OCI-M2 (cell line): ENCODE results near the gene DZIP3.

Experiments
- DNase-seq: peaks from one replicate; lab custom pipeline; 2025; ENCODE audit not compliant: unreplicated experiment; lab: John Stamatoyannopoulos, UW

The DZIP3 gene

GRCh38 chr3:108589081-108589997 is at the start of gene DZIP3, which contains the start of gene CIP2A:
Gene DZIP3 (plus strand): TSS chr3:108589722. CDS start chr3:108605407, 15,685 bp downstream.
Gene CIP2A (minus strand): TSS chr3:108589438. CDS start chr3:108589375, 63 bp downstream.
- peak; percentile 80 for DNase-seq

DNA sequence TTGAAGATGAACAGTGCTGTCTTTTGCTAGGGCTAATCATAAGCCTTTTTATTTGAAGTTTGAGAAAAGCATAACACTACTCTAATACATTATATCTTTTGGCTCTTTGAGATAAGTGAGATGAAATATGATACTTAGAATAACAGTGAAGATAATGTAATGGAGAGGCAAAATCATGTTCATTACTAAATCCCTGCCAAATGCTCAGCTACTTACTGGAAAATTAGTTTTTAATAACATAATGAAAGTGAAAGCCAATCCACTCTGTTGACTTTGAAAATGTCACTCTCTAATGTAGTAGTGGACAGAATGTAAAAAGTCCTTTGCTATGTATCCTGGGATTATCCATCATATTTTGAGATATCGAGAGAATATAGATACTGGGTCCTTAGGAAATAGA is 43.3 kb upstream of the DZIP3 start:
- DNase-seq: no peak

DNA sequence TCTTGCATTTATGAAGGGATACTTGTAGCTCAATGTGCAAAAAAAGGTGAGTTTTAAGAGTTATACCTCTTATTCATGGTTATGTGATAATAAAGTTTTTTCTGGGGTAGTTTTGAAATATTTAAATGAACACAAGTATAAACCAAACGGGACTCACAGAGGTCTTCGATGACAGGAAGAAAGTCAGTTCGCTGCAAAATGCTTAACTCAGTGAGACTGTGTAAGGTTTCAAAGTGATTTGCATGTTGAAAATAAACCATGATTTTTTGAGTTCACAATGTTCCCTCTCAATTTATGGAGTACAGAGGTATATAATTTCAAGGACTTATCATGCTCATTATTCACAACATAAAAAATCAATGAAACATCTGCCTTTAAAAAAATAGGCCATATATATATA is 42.8 kb upstream of the DZIP3 start:
- no peak for DNase-seq

- no peak for DNase-seq
Measured at GRCh38 chr3:108548304-108548703, 41.2 kb upstream of the DZIP3 start.

- DNase-seq: no peak
Measured at GRCh38 chr3:108548886-108549285, 40.6 kb upstream of the DZIP3 start.

- DNase-seq: no peak
Measured at GRCh38 chr3:108552267-108553159, 37.0 kb upstream of the DZIP3 start.

DNA sequence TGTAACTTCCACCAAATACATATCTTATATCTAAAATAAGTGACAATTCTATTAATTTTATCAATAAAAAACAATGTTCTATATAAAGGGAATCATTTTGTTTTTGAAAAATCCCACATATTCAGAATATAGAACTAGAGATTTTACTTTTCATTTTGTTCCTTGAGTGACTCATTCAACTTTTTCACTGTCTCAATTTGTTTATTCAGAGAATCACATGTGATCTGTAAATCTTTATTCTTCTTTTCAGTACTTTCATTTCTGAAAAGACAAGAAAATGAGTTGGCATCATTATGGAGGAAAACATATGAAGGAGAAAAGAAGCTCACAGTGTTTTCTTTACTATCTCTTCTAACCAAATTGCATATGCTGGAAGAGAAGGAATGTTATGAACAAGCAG is 35.3 kb upstream of the DZIP3 start:
- DNase-seq: no peak

GRCh38 chr3:108554913-108555571 is 34.5 kb upstream of the DZIP3 start:
- no peak for DNase-seq

DNA sequence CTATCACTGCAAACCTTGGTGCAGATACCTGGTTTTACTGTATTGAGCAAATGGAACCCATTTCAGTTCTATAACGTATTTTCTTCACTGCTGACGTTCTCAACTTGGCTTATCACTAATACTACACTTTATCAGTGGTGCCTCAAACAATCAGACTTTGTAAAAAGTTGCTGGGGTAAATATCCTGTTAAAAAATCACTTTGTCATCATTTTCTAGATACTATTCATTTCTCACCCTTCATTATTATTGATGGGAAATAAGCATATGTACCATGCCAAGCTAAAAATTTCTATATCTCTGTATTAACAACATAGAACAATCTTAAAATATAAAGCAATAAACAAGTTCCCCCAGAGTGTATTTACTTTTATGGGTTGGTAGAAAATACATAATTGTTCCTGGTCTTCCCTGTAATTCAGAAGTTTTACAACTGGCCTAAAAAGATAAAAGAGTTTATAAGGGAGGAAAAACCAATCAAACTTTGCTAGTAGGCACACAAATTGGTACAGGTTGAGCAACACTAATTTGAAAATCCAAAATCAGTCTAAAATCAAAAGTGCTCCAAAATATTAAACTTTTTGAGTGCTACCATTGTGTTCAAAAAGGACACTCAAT is 33.4 kb upstream of the DZIP3 start:
- DNase-seq: no peak

- DNase-seq: no peak
Measured at GRCh38 chr3:108562565-108562964, 27.0 kb upstream of the DZIP3 start.

GRCh38 chr3:108564564-108564963 is 25.0 kb upstream of the DZIP3 start:
- no peak for DNase-seq

- DNase-seq: no peak
Measured at GRCh38 chr3:108565506-108565905, 24.0 kb upstream of the DZIP3 start.

DNA sequence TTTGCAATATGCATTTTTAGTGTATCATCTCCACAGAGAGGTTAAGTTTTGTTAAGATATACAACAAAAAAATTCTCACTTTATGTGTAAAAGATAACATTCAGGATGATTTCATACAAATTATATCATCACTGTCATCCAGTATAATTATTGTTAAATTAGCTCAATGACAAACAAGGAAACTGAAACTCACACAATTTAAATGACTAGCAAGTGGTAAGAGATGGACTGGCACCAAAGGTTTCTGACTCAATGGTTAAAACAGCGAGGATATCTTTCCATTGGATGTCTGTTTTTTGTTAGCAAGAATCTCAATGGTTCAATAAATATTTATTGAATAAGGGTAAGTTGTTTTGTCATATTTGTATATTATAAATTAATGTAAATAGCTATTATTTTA is 22.9 kb upstream of the DZIP3 start:
- DNase-seq: no peak

- no peak for DNase-seq
Measured at GRCh38 chr3:108569336-108569735, 20.2 kb upstream of the DZIP3 start.

- no peak for DNase-seq
Measured at GRCh38 chr3:108578064-108578463, 11.5 kb upstream of the DZIP3 start.

DNA sequence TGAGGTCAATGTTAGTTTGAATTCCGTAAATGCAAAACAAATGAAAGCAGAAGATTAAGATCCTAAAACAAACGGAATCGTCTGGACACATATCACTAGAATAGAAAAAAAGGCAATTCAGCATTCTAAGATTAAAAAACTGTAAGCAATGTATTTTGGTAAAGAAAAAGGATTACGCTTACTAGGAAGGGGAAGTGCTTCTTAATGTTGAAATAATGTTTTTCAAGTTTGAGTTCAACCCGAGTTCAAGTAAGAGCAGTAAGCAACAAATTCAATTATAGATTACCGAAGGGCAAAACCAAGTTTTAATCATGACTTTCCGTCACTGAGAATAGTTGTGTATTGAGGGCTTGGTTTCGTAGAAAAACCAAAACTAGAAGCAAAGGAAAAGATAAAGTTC is 921 bp upstream of the DZIP3 start:
- DNase-seq: no peak

- no peak for DNase-seq
Measured at GRCh38 chr3:108589998-108590323, 439 bp downstream of the DZIP3 start.

DNA sequence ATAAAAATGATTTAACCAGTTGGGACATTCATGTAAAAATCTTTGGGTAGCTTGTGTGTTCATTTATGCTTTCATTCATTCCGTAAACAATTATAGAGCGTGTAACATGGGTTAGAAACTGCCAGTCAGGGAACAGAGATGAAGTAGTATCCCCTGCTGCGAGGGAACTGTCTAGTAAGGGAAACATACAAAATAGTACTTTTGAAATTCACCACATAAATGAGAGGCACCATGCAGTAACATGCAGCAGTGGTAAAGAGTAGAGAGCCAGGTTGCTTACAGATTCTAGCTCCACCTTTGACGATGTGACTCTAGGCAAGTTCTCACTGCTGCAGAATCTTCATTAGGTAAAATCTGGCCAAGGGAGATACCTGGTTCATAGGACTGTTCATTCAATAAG is 938 bp downstream of the DZIP3 start:
- DNase-seq: no peak

DNA sequence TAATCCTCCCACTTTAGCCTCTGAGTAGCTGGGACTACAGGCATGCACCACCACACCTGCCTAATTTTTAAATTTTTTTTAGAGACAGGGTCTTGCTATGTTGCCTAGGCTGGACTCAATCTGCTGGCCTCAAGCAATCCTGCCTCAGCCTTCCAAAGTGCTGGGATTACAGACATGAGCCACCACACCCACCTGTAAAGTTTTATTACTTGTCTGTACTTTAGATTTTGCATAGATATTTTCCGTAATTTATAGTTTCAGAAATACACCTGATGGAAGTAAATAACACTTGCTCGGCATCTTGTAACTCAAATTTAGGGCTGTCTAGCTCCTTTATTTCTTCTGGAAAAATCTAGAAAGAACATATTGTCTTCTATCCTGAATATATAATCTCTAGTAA is 5.8 kb downstream of the DZIP3 start:
- DNase-seq: no peak

DNA sequence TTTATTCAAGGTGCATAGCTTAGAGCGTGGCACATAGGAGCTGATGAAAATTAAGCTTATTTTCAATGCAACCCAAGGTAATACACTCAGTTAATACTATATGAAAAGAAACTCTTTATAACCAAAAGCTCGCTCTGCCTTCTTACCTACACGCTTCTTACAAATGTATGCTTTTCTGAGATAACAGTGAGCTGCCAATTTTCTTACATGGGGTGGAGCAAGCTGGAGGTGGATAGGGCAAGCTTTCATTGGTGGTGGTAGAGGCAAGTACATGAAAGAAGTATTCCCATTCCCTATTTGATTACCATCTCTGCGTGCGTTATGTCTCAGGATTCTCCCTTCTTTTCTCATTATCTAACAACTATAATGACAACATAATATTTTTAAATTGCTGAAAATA is 8.9 kb downstream of the DZIP3 start:
- no peak for DNase-seq
